ENCODE results near the gene KLF3. TPM values are rescaled to one million over a fixed set of nuclear protein-coding genes. Genes with fewer than 3 reads are reported as not detected.

The KLF3 gene
- total and polyA plus RNA-seq, 2 of the 4 experiments (the other 2 are of a cell fraction): 8.2 to 12.6 TPM

DNA sequence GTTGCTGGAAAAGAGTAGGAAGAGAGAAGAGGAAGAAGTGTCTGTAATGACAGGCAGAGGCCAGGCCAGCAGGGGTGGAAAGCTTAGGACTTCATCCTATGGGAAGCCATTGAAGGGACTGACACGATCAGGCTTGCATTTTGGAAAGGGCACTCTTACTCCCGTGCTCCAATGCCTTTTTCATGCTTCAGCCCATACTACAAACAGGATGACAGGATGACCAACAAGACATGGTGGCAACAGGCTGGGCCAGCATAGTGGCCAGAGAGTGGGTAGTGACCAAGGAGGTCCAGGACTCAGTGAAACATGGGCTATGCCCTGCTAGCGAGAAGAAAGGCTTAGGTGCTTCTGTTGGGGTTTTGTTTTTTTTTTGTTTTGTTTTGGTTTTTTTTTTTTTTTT is 2.6 kb upstream of the KLF3 start:
- ChIA-PET POLR2A (ENCODE audit: unreplicated experiment) (no interaction called here), CTCF (no interaction called here)
- in situ Hi-C loops (cut with MboI; ENCODE audit: low sequenced_read_pairs): no loop called here
- ATAC-seq (ENCODE audit: low read depth) (no peak), DNase-seq (no peak)
- Histone ChIP-seq H3K9me1 (ENCODE audit: insufficient read depth, low read length) (peaks cover 5% of the 10 kb centered on the region; the same call in 1 of the 2 replicates), H2AK9ac (replicated peaks; ENCODE audit: low read depth, low read length, poor library complexity) (no peak overlapping the region), H3K14ac (replicated peaks; ENCODE audit: low read depth, low read length) (no peak overlapping the region), H3K18ac (ENCODE audit: low read depth, low read length) (no peak overlapping the region), H4K91ac (ENCODE audit: insufficient read depth, low read depth, low read length) (no peak overlapping the region), H3K9me3 (ENCODE audit: control insufficient read depth, insufficient read depth, low read length) (no peaks in the 10 kb centered on the region), H3K27ac (ENCODE audit: insufficient read depth, low read length) (no peak overlapping the region), H4K5ac (ENCODE audit: low read depth, low read length) (no peak overlapping the region), H2BK20ac (ENCODE audit: low read depth, low read length) (no peak overlapping the region), H3K9ac (ENCODE audit: low read depth, low read length) (no peak overlapping the region), H2BK5ac (ENCODE audit: low read depth, low read length, poor library complexity, severe bottlenecking) (no peak overlapping the region), H2AFZ (replicated peaks; ENCODE audit: low read length, poor library complexity) (no peak overlapping the region), H2BK15ac (ENCODE audit: low read depth, low read length) (no peak overlapping the region), H3K56ac (ENCODE audit: extremely low read depth, insufficient read depth, low read length) (no peak overlapping the region), H3K23ac (ENCODE audit: low read depth, low read length) (no peak overlapping the region), H4K8ac (ENCODE audit: low read depth in 2 of 2, low read length in 2 of 2) (no peak overlapping the region), H2BK120ac (ENCODE audit: low read depth, low read length) (no peak overlapping the region), H3K4me3 (ENCODE audit: insufficient read depth, low read depth, low read length) (no peak overlapping the region), H3K4me2 (ENCODE audit: low read depth, low read length) (no peak overlapping the region), H4K20me1 (ENCODE audit: insufficient read depth, low read length) (no peaks in the 10 kb centered on the region), H3K79me1 (ENCODE audit: low read depth in 1 of 2, low read length in 2 of 2) (peaks cover 3 to 12% of the 10 kb centered on the region in 2 experiments; a peak in 3 of 4 replicates), H2AK5ac (ENCODE audit: low read depth, low read length) (no peak overlapping the region), H3K27me3 (ENCODE audit: control insufficient read depth, insufficient read depth, low read length) (peaks cover 3% of the 10 kb centered on the region; the same call in 1 of the 2 replicates), H3K36me3 (ENCODE audit: control insufficient read depth, insufficient read depth, low read length) (no peaks in the 10 kb centered on the region), H3K4ac (ENCODE audit: low read depth, low read length) (no peak overlapping the region), H3K4me1 (ENCODE audit: control insufficient read depth, insufficient read depth, low read length) (peaks cover 2% of the 10 kb centered on the region; the same call in 1 of the 2 replicates)
- dilution Hi-C loops (cut with HindIII; ENCODE audit: low sequenced_read_pairs, unreplicated experiment): no loop called here
- intact Hi-C loops (cut with micrococcal nuclease): no loop called here
- BruUV-seq (replicated peaks): no TSS peak
- TF ChIP-seq, protein P1, sequence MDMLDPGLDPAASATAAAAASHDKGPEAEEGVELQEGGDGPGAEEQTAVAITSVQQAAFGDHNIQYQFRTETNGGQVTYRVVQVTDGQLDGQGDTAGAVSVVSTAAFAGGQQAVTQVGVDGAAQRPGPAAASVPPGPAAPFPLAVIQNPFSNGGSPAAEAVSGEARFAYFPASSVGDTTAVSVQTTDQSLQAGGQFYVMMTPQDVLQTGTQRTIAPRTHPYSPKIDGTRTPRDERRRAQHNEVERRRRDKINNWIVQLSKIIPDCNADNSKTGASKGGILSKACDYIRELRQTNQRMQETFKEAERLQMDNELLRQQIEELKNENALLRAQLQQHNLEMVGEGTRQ (IDR thresholded peaks at IDR 0.05; ENCODE audit: low read depth, low read length): no peak
- TF ChIP-seq, protein P2, sequence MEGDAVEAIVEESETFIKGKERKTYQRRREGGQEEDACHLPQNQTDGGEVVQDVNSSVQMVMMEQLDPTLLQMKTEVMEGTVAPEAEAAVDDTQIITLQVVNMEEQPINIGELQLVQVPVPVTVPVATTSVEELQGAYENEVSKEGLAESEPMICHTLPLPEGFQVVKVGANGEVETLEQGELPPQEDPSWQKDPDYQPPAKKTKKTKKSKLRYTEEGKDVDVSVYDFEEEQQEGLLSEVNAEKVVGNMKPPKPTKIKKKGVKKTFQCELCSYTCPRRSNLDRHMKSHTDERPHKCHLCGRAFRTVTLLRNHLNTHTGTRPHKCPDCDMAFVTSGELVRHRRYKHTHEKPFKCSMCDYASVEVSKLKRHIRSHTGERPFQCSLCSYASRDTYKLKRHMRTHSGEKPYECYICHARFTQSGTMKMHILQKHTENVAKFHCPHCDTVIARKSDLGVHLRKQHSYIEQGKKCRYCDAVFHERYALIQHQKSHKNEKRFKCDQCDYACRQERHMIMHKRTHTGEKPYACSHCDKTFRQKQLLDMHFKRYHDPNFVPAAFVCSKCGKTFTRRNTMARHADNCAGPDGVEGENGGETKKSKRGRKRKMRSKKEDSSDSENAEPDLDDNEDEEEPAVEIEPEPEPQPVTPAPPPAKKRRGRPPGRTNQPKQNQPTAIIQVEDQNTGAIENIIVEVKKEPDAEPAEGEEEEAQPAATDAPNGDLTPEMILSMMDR (conservative IDR thresholded peaks at IDR 0.05; ENCODE audit: low read depth, low read length): no peak
- TF ChIP-seq MAFK (IDR thresholded peaks at IDR 0.05; ENCODE audit: low read depth, low read length): no peak
- no peak for TF ChIP-seq SMC3 (IDR thresholded peaks at IDR 0.05; ENCODE audit: low read depth, low read length)
- TF ChIP-seq BHLHE40 (IDR thresholded peaks at IDR 0.05; ENCODE audit: low read depth, low read length): no peak
- TF ChIP-seq FOS (IDR thresholded peaks at IDR 0.05; ENCODE audit: low read depth, low read length): no peak
- no peak for TF ChIP-seq MXI1 (IDR thresholded peaks at IDR 0.05; ENCODE audit: borderline replicate concordance, low read depth, low read length)
- no peak for TF ChIP-seq RCOR1 (IDR thresholded peaks at IDR 0.05; ENCODE audit: insufficient replicate concordance, low read length)
- no peak for TF ChIP-seq CHD1 (IDR thresholded peaks at IDR 0.05; ENCODE audit: low read depth, low read length)
- TF ChIP-seq RFX5 (IDR thresholded peaks at IDR 0.05; ENCODE audit: low read depth, low read length): no peak
- TF ChIP-seq, protein P3, sequence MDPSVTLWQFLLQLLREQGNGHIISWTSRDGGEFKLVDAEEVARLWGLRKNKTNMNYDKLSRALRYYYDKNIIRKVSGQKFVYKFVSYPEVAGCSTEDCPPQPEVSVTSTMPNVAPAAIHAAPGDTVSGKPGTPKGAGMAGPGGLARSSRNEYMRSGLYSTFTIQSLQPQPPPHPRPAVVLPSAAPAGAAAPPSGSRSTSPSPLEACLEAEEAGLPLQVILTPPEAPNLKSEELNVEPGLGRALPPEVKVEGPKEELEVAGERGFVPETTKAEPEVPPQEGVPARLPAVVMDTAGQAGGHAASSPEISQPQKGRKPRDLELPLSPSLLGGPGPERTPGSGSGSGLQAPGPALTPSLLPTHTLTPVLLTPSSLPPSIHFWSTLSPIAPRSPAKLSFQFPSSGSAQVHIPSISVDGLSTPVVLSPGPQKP (IDR thresholded peaks at IDR 0.05; ENCODE audit: borderline replicate concordance, low read depth, low read length): no peak
- TF ChIP-seq NFE2L2 (IDR thresholded peaks at IDR 0.05; ENCODE audit: low read depth, low read length): no peak
- no peak for TF ChIP-seq MAZ (IDR thresholded peaks at IDR 0.05; ENCODE audit: borderline replicate concordance, low read depth, low read length)
- no peak for TF ChIP-seq POLR2A (IDR thresholded peaks at IDR 0.05; ENCODE audit: low read depth, low read length)
- TF ChIP-seq RAD21 (IDR thresholded peaks at IDR 0.05; ENCODE audit: low read length): no peak
- no peak for TF ChIP-seq CEBPB (IDR thresholded peaks at IDR 0.05; ENCODE audit: low read depth, low read length)
- no CpG with 5 or more reads among the region's 3 CpGs for WGBS, 2 experiments (ENCODE audit: extremely low coverage in 2 of 2, insufficient read length in 1 of 2)
